Stimulated activated CD4-positive, alpha-beta T cell treated with anti-CD3 and anti-CD28 coated beads, TNF-alpha, amount 100 ng/mL, for 48 hours (primary cell): ENCODE measurements around the gene CCNG2.
A peak's percentile ranks its signal among the peaks of the same experiment; 100 is the strongest.
"Not testable (repeated sequence)": the region's sequence is repeated elsewhere in the genome, so short reads cannot be mapped to it uniquely, and the experiment has no call there.

Experiments used
- DNase-seq, 3 donors: peaks; one replicate each; pipeline ENCODE4 v3.0.0-alpha.2; 2020; ENCODE audit warnings: low read depth in 3 of 3

Gene CCNG2

GRCh38 chr4:77156912-77157858, at the start of gene CCNG2:
Gene CCNG2, plus strand, starts transcription at chr4:77157207. Its CDS starts 1,326 bp downstream, at chr4:77158533.
- peak in 2 of 3 donors; percentile 43 to 72 for DNase-seq

- DNase-seq, result no peak
Observed at GRCh38 chr4:77110730-77111129, 46.3 kb upstream of the CCNG2 start.

- DNase-seq, result no peak
Observed at GRCh38 chr4:77113069-77113468, 43.9 kb upstream of the CCNG2 start.

- DNase-seq, result no peak
Observed at GRCh38 chr4:77117721-77118120, 39.3 kb upstream of the CCNG2 start.

GRCh38 chr4:77120886-77121508, 36.0 kb upstream of the CCNG2 start:
- DNase-seq, result no peak

GRCh38 chr4:77121736-77122240, 35.2 kb upstream of the CCNG2 start:
- DNase-seq, result no peak

- no peak for DNase-seq
Observed at GRCh38 chr4:77122656-77123055, 34.4 kb upstream of the CCNG2 start.

GRCh38 chr4:77123411-77123810, 33.6 kb upstream of the CCNG2 start:
- no peak for DNase-seq

GRCh38 chr4:77124576-77124975, 32.4 kb upstream of the CCNG2 start:
- no peak for DNase-seq

GRCh38 chr4:77125961-77126360, 31.0 kb upstream of the CCNG2 start:
- no peak for DNase-seq

GRCh38 chr4:77126809-77127208, 30.2 kb upstream of the CCNG2 start:
- DNase-seq, result no peak

GRCh38 chr4:77127215-77127614, 29.8 kb upstream of the CCNG2 start:
- DNase-seq, result no peak

- no peak for DNase-seq
Observed at GRCh38 chr4:77127837-77128621, 29.0 kb upstream of the CCNG2 start.

GRCh38 chr4:77132652-77133312, 24.2 kb upstream of the CCNG2 start:
- DNase-seq, result no peak

GRCh38 chr4:77137448-77137847, 19.6 kb upstream of the CCNG2 start:
- not testable (repeated sequence) for DNase-seq

- no peak for DNase-seq
Observed at GRCh38 chr4:77141964-77142645, 14.9 kb upstream of the CCNG2 start.

- no peak for DNase-seq
Observed at GRCh38 chr4:77142646-77143028, 14.4 kb upstream of the CCNG2 start.

- DNase-seq, result no peak
Observed at GRCh38 chr4:77143091-77143490, 13.9 kb upstream of the CCNG2 start.

GRCh38 chr4:77145842-77146185, 11.2 kb upstream of the CCNG2 start:
- DNase-seq, result no peak

- no peak for DNase-seq
Observed at GRCh38 chr4:77146186-77147078, 10.6 kb upstream of the CCNG2 start.
